ENCODE data around the gene DEFB124.

DNA sequence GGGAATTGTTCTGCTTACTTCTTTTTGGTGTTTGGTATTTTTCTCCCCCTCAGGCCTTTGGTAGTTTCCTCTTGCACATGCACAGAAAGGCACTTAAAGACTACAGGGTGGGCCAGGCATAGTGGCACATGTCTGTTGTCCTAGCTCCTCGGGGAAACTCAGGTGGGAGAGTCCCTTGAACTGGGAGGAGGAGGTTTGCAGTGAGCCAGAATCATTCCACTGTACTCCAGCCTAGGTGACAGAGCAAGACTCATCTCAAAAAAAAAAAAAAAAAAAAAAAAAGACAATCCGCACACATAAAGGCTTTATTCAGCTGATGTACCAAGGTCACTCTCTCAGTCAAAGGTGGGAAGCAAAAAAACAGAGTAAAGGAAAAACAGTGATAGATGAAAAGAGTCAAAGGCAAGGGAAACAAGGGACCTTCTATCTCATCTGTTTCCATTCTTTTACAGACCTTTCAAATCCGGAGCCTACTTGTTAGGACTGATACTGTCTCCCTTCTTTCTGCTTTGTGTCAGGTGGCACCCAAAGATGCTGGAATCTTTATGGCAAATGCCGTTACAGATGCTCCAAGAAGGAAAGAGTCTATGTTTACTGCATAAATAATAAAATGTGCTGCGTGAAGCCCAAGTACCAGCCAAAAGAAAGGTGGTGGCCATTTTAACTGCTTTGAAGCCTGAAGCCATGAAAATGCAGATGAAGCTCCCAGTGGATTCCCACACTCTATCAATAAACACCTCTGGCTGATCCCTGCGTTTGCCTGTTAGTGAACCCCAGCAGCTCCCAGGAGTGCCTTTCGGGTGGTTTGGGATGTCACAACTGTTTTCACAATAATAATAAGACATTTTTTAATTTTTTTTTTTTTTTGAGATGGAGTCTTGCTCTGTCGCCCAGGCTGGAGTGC lies 25.2 kb downstream of the DEFB124 start:
- TF ChIP-seq EZH2phosphoT487 (conservative IDR thresholded peaks at IDR 0.05; ENCODE audit: low read length), result no peak
- TF ChIP-seq, protein P1, sequence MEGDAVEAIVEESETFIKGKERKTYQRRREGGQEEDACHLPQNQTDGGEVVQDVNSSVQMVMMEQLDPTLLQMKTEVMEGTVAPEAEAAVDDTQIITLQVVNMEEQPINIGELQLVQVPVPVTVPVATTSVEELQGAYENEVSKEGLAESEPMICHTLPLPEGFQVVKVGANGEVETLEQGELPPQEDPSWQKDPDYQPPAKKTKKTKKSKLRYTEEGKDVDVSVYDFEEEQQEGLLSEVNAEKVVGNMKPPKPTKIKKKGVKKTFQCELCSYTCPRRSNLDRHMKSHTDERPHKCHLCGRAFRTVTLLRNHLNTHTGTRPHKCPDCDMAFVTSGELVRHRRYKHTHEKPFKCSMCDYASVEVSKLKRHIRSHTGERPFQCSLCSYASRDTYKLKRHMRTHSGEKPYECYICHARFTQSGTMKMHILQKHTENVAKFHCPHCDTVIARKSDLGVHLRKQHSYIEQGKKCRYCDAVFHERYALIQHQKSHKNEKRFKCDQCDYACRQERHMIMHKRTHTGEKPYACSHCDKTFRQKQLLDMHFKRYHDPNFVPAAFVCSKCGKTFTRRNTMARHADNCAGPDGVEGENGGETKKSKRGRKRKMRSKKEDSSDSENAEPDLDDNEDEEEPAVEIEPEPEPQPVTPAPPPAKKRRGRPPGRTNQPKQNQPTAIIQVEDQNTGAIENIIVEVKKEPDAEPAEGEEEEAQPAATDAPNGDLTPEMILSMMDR (IDR thresholded peaks at IDR 0.05; ENCODE audit: insufficient read depth, low read length, poor library complexity, severe bottlenecking), result no peak
